K562 (cell line): ENCODE data around the gene UGT3A2. TPM values are rescaled to one million over a fixed set of nuclear protein-coding genes. Genes with fewer than 3 reads are reported as not detected.

ENCODE experiments used
- ATAC-seq: fragments of 200-7000 bp; cut with Tn5 transposase; 3 replicates; pipeline ENCODE4 v1.9.1; 2020; ENCODE audit warnings: moderate library complexity
- BruUV-seq: library from RNA; stranded (reverse); fragments of 400-500 nt; replicated peaks from 2 replicates; lab custom pipeline; 2021; lab: Mats Ljungman, UMichigan
- CTCF ChIA-PET: fragments of 300-600 bp; formaldehyde crosslinking; extraction: SDS; loops from one replicate; lab custom pipeline; 2021; ENCODE audit warnings: low intra/inter-chr PET ratio; lab: Yijun Ruan, JAX
- POLR2A ChIA-PET: fragments of 300-600, 350-650 bp; sonication (Branson Sonifier 250); formaldehyde crosslinking; extraction: SDS; loops from one replicate; lab custom pipeline; 2021; ENCODE audit warnings: antibody characterized with exemption, inconsistent platforms; lab: Yijun Ruan, JAX
- DNase-seq, 4 experiments: peaks; one replicate each; pipeline versions ENCODE4 v3.0.0 to v3.0.0-alpha.2; 2011 to 2018; ENCODE audit warnings: low spot score in 3 of 4, mixed read lengths in 3 of 4; ENCODE audit errors: extremely low read depth in 1 of 4
- FAIRE-seq: peaks from 2 replicates; lab custom pipeline; 2011; peaks lifted over from hg19 to GRCh38; lab: Jason Lieb, UNC
- H2AFZ ChIP-seq: 2 replicates; pipeline ENCODE4 v1.6.0; 2011; ENCODE audit warnings: low read depth, low read length, control low read depth, inconsistent platforms
- H3K27ac ChIP-seq: fragments of 200-600 bp; 3 replicates; pipeline ENCODE4 v1.8.0; 2011; ENCODE audit warnings: low read depth, mild to moderate bottlenecking, control low read depth, inconsistent platforms, low read length, moderate library complexity, mixed read lengths; ENCODE audit errors: extremely low read depth
- H3K27me3 ChIP-seq, 2 experiments: fragments of 300-600 bp in 1 of 2; 2 replicates in 1 of 2; 3 replicates in 1 of 2; pipeline versions ENCODE4 v1.6.0 to v1.8.0; 2011; ENCODE audit warnings: inconsistent platforms in 2 of 2, low read length in 2 of 2, mild to moderate bottlenecking in 1 of 2, mixed read lengths in 1 of 2, moderate library complexity in 1 of 2; ENCODE audit not compliant: control insufficient read depth in 2 of 2, insufficient read depth in 2 of 2
- H3K36me3 ChIP-seq: fragments of 300-600 bp; 3 replicates; pipeline ENCODE4 v1.8.0; 2011; ENCODE audit warnings: mild to moderate bottlenecking, low read length, inconsistent platforms; ENCODE audit not compliant: control insufficient read depth, insufficient read depth
- H3K4me1 ChIP-seq, 2 experiments: fragments of 200-600 bp in 1 of 2; replicated peaks in 1 of 2; 2 replicates in 1 of 2; 3 replicates in 1 of 2; pipeline versions ENCODE4 v1.5.1 to v1.8.0; 2011; ENCODE audit warnings: inconsistent platforms in 2 of 2, low read length in 2 of 2, mild to moderate bottlenecking in 1 of 2, mixed read lengths in 1 of 2, moderate library complexity in 1 of 2; ENCODE audit not compliant: control insufficient read depth in 2 of 2, insufficient read depth in 2 of 2
- H3K4me2 ChIP-seq: 2 replicates; pipeline ENCODE4 v1.6.1; 2011; ENCODE audit warnings: low read length, control low read depth, inconsistent platforms, mixed read lengths; ENCODE audit not compliant: insufficient read depth
- H3K4me3 ChIP-seq: fragments of 200-600 bp; sonication (generic), shearing (Covaris generic); 2 replicates; pipeline ENCODE4 v1.5.1; 2016; ENCODE audit warnings: control low read depth, inconsistent platforms
- H3K79me2 ChIP-seq: fragments of 200-600 bp; 3 replicates; pipeline ENCODE4 v1.8.0; 2011; ENCODE audit warnings: low read length, inconsistent platforms; ENCODE audit not compliant: control insufficient read depth, insufficient read depth
- H3K9ac ChIP-seq, 2 experiments: 2 replicates each; pipeline versions ENCODE4 v1.6.0 to v1.6.1; 2011; ENCODE audit warnings: low read depth in 2 of 2, low read length in 2 of 2, control low read depth in 1 of 2, inconsistent platforms in 1 of 2, mild to moderate bottlenecking in 1 of 2, mixed read lengths in 1 of 2; ENCODE audit not compliant: insufficient read depth in 1 of 2
- H3K9me1 ChIP-seq: one replicate; pipeline ENCODE4 v1.6.0; 2011; ENCODE audit warnings: inconsistent platforms, mild to moderate bottlenecking, low read length, moderate library complexity; ENCODE audit not compliant: control insufficient read depth, insufficient read depth
- H3K9me3 ChIP-seq: replicated peaks from 2 replicates; pipeline ENCODE4 v1.5.1; 2011; ENCODE audit warnings: low read depth, low read length, inconsistent platforms; ENCODE audit not compliant: control insufficient read depth, insufficient read depth
- H4K20me1 ChIP-seq: replicated peaks from 2 replicates; pipeline ENCODE4 v1.6.1; 2011; ENCODE audit warnings: low read length, inconsistent platforms, mixed read lengths; ENCODE audit not compliant: control insufficient read depth, insufficient read depth
- ADNP ChIP-seq: fragments of 200-800 bp; sonication (Bioruptor generic); IDR thresholded peaks from 2 replicates; pipeline ENCODE4 v1.6.1; 2016; ENCODE audit warnings: missing genetic modification characterization, missing compliant biosample characterization
- BMI1 ChIP-seq: fragments of 150-350 bp; IDR thresholded peaks from 2 replicates; pipeline ENCODE4 v1.6.1; 2014; ENCODE audit warnings: low read length
- BRD9 ChIP-seq: fragments of 450-650 bp; IDR thresholded peaks from 2 replicates; pipeline ENCODE4 v1.6.1; 2018; ENCODE audit warnings: low read depth; ENCODE audit not compliant: partially characterized antibody
- ELF4 ChIP-seq: fragments of 450-650 bp; formaldehyde crosslinking; IDR thresholded peaks from 2 replicates; pipeline ENCODE4 v1.4.0; 2022; ENCODE audit warnings: missing genetic modification characterization
- HDAC2 ChIP-seq: fragments of 450-650 bp; IDR thresholded peaks from 2 replicates; pipeline ENCODE4 v1.6.1; 2016; ENCODE audit warnings: mild to moderate bottlenecking
- HEY1 ChIP-seq: fragments of 250-450 bp; sonication (Bioruptor Pico); IDR thresholded peaks from 2 replicates; pipeline ENCODE4 v1.5.0; 2020; ENCODE audit warnings: mild to moderate bottlenecking, moderate library complexity, borderline replicate concordance
- MTA3 ChIP-seq: fragments of 450-650 bp; formaldehyde crosslinking; IDR thresholded peaks from 2 replicates; pipeline ENCODE4 v1.6.1; 2017; ENCODE audit warnings: mild to moderate bottlenecking, borderline replicate concordance
- PHF21A ChIP-seq: fragments of 450-650 bp; IDR thresholded peaks from 2 replicates; pipeline ENCODE4 v1.6.1; 2017; ENCODE audit warnings: low read depth, borderline replicate concordance
- SIRT6 ChIP-seq: IDR thresholded peaks from one replicate; pipeline ENCODE4 v1.6.1; 2012; ENCODE audit warnings: low read depth, mild to moderate bottlenecking, control low read depth, inconsistent platforms, low read length, moderate library complexity
- TFAM ChIP-seq: fragments of 250-450 bp; sonication (Bioruptor Pico); conservative IDR thresholded peaks from 2 replicates; pipeline ENCODE4 v1.5.0; 2021; ENCODE audit warnings: mild to moderate bottlenecking, moderate library complexity
- ZNF197 ChIP-seq: fragments of 200-800 bp; sonication (Bioruptor generic); IDR thresholded peaks from 2 replicates; pipeline ENCODE4 v1.6.1; 2016; ENCODE audit warnings: low read depth, missing genetic modification characterization, missing compliant biosample characterization
- WGBS: fragments of 100-300 bp; shearing (Covaris generic); methylation state at CpG from one replicate; pipeline ENCODE4 v1.1.6; 2016; ENCODE audit warnings: low coverage, mixed read lengths; ENCODE audit not compliant: insufficient coverage; ENCODE audit errors: missing lambda C conversion rate; 5-methylcytosine and 5-hydroxymethylcytosine counted together
- in situ Hi-C: fragments of 300-500 bp; cut with MboI; formaldehyde crosslinking; loops from 4 replicates; pipeline ENCODE4 v1.15.0; 2018; ENCODE audit warnings: inconsistent platforms, mixed read lengths
- intact Hi-C: fragments of 100-400 bp; cut with micrococcal nuclease; formaldehyde crosslinking; loops from 2 replicates; pipeline ENCODE4 v1.14.2; 2022
- polyA plus RNA-seq, 8 experiments: library from polyadenylated mRNA; depleted of rRNA in 4 of 8; stranded (reverse) in 5 of 8; unstranded in 3 of 8; fragments of >200 nt; fragmentation: Nextera tagmentation in 2 of 8; fragmentation: Illumina TruSeq in 1 of 8; extraction: Ambion mirVana in 2 of 8; extraction: Trizol in 1 of 8; gene quantifications; 2 replicates each; pipeline versions ENCODE4 v1.2.1 to v1.2.3, GENCODE V29; 2011 to 2014; ENCODE audit warnings: inconsistent platforms in 1 of 8, missing spikeins in 1 of 8
- total RNA-seq, 7 experiments: library from RNA; depleted of rRNA in 6 of 7; stranded (reverse); fragments of >200 nt in 6 of 7; fragmentation: Illumina TruSeq in 2 of 7; extraction: Trizol in 2 of 7; gene quantifications; 2 replicates each; pipeline versions ENCODE4 v1.2.1 to v1.2.3, GENCODE V29; 2011 to 2021; ENCODE audit warnings: low replicate concordance in 1 of 7
- TF ChIP-seq, protein P1 (sequence below): sonication (generic); formaldehyde crosslinking; IDR thresholded peaks from 2 replicates; pipeline ENCODE4 v1.8.1; 2022; ENCODE audit warnings: missing genetic modification reagents
- TF ChIP-seq, protein P2 (sequence below): IDR thresholded peaks from 2 replicates; pipeline ENCODE4 v1.6.1; 2011; ENCODE audit not compliant: insufficient read length; ENCODE audit errors: extremely low read depth
- TF ChIP-seq, protein P3 (sequence below): conservative IDR thresholded peaks from 2 replicates; pipeline ENCODE4 v1.6.1; 2011; ENCODE audit warnings: low read depth, mild to moderate bottlenecking, low read length; ENCODE audit not compliant: control insufficient read depth

The UGT3A2 gene
- total and polyA plus RNA-seq, 9 of the 15 experiments (the other 6 are each of a cell fraction or from before 2014, with no cell fraction given), result not detected

DNA sequence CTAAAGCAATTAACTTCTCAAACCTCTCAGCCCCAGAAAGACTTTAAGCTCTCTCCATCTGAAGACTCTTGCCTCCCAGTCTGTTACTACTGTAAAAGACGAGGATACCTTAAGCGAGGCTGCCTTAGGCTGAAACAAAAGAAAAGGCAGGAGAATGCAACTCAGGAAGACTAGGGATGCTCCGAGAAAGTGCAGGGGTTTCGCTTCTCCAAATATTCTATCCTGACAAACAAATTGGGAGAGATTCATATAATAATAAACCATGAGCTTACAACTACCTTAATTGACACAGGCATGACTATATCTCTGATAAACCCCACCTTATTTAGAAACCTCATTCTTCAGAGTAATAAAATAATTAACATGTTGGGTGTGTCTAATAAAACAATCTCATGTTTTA, 70.6 kb downstream of the UGT3A2 start:
- Histone ChIP-seq H3K4me3 (no peak overlapping the region), H3K79me2 (no peaks in the 10 kb centered on the region), H3K4me2 (no peak overlapping the region), H3K9ac (no peak overlapping the region), H4K20me1 (no peaks in the 10 kb centered on the region), H3K27me3 (peaks cover 0 to 3% of the 10 kb centered on the region in 2 experiments; a peak in 2 of 5 replicates), H2AFZ (no peak overlapping the region), H3K9me3 (no peaks in the 10 kb centered on the region), H3K36me3 (no peaks in the 10 kb centered on the region), H3K4me1 (no peaks in the 10 kb centered on the region), H3K27ac (no peak overlapping the region), H3K9me1 (no peaks in the 10 kb centered on the region)
- intact Hi-C loops, result no loop called here
- POLR2A ChIA-PET, result interaction anchor here (0.8 kb wide), 1 partner anchor 19 kb away, joined by 3 read pairs; no protein-coding TSS in a partner anchor
- ATAC-seq, result no peak
- WGBS, result 0% methylated on average over 4 of the region's 4 CpGs
- no peak for DNase-seq
- FAIRE-seq, result no peak
- CTCF ChIA-PET, result no interaction called here
- no TSS peak for BruUV-seq
- in situ Hi-C loops, result no loop called here
- TF ChIP-seq TFAM (CRISPR knock-in tag), result no peak
- TF ChIP-seq, protein P1, sequence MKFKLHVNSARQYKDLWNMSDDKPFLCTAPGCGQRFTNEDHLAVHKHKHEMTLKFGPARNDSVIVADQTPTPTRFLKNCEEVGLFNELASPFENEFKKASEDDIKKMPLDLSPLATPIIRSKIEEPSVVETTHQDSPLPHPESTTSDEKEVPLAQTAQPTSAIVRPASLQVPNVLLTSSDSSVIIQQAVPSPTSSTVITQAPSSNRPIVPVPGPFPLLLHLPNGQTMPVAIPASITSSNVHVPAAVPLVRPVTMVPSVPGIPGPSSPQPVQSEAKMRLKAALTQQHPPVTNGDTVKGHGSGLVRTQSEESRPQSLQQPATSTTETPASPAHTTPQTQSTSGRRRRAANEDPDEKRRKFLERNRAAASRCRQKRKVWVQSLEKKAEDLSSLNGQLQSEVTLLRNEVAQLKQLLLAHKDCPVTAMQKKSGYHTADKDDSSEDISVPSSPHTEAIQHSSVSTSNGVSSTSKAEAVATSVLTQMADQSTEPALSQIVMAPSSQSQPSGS (CRISPR knock-in tag), result no peak
- no peak for TF ChIP-seq BRD9
- no peak for TF ChIP-seq ADNP (tag)
- TF ChIP-seq MTA3, result no peak
- TF ChIP-seq, protein P2, sequence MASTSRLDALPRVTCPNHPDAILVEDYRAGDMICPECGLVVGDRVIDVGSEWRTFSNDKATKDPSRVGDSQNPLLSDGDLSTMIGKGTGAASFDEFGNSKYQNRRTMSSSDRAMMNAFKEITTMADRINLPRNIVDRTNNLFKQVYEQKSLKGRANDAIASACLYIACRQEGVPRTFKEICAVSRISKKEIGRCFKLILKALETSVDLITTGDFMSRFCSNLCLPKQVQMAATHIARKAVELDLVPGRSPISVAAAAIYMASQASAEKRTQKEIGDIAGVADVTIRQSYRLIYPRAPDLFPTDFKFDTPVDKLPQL, result no peak
- TF ChIP-seq SIRT6, result no peak
- no peak for TF ChIP-seq HEY1
- no peak for TF ChIP-seq PHF21A
- TF ChIP-seq, protein P3, sequence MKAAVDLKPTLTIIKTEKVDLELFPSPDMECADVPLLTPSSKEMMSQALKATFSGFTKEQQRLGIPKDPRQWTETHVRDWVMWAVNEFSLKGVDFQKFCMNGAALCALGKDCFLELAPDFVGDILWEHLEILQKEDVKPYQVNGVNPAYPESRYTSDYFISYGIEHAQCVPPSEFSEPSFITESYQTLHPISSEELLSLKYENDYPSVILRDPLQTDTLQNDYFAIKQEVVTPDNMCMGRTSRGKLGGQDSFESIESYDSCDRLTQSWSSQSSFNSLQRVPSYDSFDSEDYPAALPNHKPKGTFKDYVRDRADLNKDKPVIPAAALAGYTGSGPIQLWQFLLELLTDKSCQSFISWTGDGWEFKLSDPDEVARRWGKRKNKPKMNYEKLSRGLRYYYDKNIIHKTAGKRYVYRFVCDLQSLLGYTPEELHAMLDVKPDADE, result no peak
- no peak for TF ChIP-seq ZNF197 (CRISPR knock-in tag)
- no peak for TF ChIP-seq HDAC2
- no peak for TF ChIP-seq ELF4 (CRISPR knock-in tag)
- no peak for TF ChIP-seq BMI1
